ENCODE measurements around the gene CERCAM.
"Not testable (repeated sequence)": the region's sequence is repeated elsewhere in the genome, so short reads cannot be mapped to it uniquely, and the experiment has no call there.

CERCAM gene

DNA sequence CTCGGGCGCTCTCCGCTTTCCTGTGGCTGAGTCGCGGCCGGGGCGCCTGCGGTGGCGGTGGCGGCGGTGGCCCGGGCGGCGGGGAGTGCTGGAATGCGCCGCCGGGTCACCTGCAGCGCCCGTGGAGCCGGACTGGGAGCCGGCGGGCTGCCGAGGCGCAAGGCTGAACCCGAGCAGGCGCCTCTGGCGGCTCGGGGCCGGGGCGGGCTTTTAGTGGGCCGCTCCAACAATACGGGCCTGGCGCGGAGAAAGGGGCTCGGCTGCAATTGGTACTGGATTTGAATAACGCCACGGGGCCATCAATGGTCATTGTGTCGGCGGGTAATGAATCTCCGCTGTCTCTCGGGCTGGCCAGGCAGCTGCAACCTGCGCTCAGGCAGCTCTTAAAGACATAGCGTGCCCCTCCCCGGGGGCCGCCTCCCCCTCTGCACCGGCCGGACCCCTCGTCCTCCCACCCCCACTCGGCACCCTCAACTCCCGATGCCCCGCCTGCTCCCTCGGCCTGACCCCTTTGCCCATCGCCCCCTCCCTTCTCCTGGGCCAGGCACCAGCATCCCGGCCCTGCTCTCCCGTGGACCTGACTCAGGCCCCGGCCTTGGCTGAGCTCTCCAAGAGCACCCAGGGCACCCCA is 27.4 kb upstream of the CERCAM start:
- DNase-seq: no peak

DNA sequence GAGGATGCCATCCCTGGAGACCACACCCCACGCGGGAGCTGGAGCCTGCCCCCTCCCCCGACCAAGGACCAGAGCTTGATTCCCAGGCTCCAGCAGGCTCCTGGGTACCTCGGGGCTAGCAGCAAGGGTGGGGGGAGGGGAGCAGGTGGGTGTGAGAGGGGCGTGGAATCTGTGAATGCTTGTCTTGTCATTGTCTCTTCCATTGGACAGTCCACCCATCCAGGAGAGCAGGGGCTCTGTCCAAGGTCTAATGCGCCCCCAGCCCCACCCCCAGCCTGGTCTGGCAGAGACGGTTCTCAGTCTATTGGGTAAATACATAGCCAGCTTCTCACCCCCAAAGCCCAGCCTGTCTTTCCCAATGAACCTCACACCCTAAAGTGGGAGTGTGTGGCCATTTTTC is 26.7 kb upstream of the CERCAM start:
- DNase-seq: no peak

DNA sequence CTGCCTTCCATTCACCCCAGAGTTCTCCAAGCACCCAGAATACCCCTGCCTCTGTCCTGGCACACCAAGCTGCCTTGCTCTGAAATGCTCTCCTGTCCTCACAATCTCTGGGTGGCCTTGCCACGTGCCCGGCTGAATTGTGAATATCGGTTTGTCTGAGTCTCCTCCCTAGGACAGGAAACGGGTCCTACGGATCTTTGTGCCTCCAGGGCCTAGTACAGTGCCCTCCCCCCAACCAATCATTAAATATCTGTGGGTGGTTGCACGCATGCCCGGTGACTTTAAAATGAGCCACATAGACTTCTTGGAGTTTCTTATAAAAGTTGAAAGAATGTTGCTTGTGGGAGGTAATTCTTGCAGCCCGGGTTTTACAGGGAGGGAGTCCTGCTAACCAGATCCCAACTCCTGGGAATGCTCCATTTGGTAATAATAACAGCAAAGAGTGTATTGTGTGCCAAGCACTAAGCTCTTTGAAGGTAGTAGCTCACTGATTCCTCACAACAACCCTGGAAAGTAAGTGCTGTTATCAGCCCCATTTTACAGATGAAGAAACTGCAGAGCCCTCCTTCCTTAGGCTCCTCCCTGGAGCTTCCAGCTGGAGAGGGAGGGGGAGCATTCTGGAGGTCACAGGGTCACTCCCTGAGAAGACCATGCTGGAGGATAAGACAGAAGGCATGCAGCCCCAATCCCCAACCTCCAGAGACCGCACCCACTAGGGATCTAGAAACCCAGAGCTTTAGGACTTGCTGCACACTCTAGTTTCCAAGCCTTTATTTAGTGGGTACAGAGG is 26.1 kb upstream of the CERCAM start:
- DNase-seq: no peak

DNA sequence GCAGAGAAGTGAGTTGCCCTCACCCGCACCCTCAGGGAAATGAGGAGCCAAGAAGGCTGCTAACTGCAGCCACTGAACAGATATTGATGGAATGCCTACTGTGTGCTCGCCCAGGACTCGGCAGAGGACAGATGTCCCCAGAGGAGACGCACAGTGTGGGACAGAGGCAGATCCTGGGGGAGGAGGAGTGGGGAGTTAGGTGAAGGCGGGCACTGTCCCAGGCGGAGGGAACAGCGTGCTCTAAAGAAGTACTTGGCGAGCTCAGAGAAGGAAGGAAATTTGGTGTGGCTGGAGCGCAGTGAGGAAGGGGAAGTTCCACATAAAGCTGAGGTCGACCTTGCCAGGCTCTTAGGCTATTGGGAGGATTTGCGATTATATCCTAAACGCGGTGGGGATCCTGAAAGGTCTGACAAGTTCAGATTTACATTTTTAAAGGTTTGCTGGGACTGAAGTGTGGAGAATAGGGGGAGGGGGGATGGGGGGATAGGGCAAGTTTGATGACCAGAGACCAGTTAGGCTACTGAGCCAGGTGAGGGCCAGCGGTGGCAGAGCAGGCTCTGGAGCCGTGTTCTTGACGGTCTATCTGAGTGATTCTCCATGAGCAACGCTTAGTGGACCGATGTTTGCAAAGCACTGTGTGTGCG is 23.6 kb upstream of the CERCAM start:
- no peak for DNase-seq

DNA sequence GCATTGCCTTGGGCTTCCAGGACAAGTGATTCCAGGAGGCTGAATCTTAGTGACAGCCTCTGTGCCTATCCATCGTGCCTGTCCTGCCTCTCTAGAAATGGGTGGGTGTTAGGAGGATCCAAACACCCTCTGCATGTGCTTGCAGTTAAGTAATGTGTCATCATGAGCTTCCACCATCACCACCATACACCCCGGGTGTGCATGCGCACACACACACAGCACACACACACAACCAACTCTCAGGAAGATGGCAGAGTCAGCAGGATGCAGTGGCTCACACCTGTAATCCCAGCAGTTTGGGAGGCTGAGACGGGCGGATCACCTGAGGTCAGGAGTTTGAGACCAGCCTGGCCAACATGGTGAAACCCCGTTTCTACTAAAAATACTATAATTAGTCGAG is 22.8 kb upstream of the CERCAM start:
- DNase-seq: no peak

DNA sequence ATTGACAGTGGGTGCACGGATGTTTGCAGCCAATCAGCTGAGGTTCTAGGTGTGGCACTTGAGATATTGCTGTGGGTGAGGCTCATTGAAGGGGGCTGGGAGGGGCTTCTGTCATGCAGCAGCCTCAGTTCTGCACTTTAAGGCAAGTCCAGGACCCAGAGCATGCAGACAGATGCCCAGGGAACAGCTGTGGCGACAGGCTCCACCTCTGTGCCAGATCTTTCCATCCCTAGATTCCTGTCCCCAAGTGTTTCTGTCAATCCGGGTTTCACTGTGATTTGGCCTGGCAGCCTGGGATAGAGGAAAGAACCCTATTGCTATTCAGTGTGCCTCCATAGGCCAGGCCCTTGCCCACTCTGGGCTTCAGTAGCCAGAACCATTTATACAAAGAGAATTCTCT is 20.8 kb upstream of the CERCAM start:
- no peak for DNase-seq

DNA sequence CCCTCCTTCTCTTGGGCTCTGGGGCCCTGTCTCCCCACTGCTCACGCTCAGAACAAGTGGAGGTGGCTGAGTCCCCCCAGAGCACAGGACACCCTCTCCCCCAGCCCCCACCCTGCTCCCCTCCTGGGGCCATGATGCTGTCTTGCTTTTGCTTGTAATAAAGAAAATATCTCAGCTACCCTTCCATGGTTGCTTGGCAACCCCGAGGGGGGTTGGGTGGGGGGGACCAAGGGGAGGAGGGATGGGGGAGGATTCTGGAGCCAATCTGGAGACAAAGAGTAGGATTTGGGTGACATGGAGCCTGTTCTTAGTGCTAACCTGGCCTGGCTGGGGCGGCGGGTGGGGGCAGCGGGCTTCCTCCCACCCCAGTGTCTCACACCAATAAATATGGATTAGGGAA is 16.1 kb upstream of the CERCAM start:
- DNase-seq: no peak

DNA sequence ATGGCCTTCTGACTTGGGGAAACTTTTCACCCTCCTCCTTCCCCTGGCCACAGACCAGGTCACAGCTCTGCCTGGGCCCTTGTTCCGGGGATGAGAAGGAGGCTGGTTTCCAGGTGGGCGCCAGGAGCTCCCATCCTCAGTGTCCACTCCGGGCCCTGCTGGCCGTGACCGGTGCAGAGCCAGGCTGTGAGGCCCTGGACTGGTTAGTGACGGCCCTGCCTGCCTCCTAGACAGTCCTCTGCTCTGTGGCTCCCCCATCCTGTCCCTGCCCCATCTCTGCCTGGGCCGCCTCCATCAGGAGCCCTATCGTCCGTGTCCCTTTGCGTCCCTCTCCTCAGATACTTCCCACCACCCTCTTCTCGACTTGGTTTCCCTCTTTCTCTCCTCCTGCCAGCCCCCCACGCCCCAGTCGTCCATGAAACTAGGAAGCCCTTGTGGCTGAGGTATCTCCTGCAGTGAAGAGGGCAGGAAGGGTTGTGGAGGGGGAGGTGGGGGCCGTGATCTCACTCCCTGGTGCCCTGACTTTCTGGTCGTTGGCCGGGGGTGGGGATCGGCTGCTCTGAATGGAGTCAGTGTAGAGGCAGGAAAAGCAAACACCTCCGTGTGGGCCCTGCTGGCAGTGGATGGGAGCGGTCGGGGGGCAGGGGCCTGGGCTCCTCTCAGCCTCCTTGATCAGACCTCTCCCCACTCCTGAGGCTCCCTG is 15.4 kb upstream of the CERCAM start:
- no peak for DNase-seq

DNA sequence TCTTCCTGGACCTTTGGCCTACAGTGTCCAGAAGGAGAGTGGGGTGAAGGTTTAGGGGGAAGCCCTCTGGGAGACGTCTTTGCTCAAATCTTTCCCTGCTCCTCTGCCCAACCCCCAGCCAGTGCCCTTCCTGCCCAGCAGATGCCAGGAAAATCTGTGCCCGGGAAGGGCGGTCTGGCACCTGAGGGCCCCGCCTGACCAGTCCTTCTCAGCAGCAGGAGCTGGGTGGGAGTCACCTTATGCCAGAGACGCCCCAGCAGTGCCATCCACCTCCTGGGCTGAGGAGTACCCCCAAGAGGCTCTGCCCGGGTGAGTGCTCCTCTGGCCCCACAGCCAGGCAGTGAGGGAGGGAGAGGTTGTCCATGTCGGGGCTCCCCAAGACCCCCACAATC is 14.9 kb upstream of the CERCAM start:
- no peak for DNase-seq

DNA sequence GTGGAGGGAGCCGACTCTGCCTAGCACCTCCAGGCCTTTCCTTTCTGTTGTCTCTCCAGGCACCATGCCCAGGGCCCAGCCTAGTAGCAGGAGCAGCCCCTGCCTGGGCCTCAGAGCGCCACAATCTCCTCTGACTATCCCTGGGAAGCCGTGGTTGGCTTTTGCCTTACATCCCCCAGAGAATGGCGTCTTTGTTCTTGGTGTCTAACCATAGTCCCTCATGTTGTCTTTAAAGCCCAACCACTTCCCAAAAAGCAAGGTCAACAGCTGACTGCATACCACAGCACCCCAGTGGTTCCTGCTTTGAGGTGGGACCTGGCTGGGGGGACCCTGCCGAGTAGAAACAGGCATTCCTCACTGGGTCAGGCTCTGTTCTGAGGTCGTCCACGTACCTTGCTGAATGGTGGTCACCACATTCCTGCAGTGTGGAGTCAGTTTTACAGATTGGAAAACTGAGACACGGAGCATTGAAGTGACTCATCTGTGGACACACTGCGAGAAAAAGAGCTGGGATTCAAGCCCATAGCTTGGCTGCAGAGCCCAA is 13.7 kb upstream of the CERCAM start:
- no peak for DNase-seq

DNA sequence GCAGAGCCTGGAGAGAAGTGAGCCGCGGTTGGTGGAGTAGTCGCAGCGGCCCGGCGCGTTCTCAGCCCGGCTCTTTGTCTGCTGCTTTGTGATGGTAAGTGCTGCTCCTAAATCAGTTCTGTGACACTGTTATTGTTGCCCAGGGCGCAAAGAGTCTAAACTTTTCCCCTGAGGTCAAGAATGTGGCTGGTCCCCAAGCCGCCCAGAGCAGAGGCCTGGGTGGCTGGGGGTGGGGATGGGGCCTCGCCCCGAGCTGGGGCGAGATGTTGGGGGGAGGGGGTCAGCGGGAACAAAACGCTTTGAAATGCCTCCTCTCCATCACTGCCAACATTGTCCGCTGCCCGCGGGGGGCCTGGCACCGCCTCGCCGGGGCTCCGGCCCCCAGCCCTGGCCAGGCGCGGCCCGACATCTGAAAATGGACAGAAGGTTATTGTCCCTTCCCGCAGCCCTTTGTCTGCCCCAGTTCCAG is 11.7 kb upstream of the CERCAM start:
- no peak for DNase-seq

DNA sequence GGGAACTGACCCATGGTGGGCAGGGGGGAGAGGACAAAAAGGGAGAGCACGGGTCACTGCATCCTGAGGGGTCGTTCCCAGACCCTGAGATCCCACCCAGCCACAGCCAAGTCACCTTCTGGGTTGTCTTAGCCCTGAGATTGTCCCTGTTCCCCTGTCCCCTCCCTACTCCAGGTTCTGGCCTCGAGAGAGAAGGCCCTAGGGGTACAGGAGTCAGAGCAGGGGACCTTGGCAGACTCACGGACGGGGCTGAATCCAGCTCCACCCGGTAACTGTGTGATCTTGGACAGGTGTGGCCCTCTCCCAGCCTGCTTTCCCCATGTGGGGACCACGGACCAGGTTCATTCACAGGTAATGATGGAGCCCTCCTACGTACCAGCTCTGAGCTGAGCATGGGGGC is 11.2 kb upstream of the CERCAM start:
- no peak for DNase-seq

DNA sequence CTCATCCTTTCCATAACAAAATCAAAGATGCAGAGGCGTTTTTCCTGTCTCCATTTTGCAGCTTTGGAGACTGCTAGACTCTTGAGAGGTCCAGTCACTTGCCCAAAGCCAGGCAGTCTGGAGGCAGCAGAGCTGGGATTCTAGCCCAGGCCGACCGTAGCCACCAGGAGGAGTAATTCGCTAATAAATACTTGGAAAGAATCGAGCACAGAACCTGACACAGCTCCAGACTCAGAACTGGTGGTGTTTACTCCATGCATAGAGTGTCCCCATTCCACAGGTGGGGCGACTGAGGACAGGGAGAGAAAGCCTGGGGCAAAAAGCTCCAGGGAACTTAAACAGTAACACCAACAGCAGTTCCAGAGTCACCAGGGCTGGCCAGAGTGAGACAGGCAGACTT is 10.7 kb upstream of the CERCAM start:
- DNase-seq: no peak

DNA sequence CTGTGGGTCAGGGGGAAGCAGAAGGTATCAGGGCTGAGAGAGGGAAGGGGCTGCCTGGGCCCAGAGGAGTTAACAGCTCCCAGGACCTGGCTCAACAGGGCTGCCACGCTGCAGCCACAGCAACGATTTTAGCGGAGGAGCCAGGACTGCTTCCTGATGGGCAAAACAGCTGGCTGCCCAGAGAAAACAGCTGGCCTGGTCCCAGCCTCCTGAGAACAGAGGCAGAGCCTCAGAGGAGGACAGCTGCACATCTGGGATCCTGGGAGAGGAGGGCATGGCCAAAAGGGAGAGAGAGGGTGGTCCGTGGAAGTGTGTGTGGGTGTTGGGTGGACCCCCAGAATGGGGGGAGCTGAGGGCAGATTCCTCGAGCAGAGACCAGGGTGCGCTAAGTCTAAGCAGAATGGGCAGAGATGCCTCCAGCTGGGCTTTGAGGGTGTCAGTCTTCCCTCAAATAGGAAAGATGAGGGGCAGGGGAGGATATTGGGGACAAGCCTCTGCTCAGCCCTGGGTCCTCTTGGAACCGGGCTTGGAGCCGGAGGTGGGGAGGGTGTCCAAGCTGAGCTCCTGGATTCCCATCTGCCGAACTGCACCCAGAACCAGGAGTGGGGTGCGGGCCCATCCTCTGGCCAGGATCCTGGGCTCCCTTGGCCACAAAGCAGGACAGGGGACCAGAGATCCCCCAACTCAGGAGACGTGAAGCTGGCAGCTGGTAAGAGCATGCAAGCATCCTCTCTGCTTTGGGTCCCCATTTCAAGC is 9.1 kb upstream of the CERCAM start:
- DNase-seq: no peak

DNA sequence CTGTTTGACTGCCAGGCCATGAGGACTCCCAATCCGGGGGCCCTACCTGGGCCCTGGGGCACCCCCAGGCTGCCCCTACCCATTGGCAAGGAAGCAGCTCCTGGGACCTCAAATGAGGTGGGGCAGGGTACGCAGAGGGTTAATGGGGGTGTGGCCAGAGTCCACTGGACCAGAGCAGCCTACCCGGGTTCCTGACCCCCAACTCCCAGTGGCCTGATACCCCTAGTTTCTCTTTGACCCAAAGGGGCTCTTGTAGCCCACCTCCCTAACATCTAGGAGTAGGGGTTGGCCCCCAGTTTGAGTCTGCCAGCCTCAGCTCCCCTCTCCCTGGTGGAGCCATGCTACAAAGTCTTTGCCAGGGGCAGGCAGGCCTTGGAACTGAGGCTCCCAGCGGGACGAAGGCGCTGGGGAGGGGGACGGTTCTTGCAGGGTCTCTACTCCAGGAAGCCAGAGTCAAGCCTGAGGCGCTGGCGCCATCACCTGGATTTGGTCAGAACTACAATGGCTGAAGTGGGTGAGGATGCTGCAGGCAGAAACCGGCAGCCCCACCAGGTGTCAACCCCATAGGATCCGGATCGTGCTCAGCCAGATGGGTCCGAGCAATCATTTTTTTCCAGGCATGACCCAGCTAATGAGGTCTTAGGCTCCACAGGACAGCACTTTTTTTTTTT is 8.4 kb upstream of the CERCAM start:
- no peak for DNase-seq

DNA sequence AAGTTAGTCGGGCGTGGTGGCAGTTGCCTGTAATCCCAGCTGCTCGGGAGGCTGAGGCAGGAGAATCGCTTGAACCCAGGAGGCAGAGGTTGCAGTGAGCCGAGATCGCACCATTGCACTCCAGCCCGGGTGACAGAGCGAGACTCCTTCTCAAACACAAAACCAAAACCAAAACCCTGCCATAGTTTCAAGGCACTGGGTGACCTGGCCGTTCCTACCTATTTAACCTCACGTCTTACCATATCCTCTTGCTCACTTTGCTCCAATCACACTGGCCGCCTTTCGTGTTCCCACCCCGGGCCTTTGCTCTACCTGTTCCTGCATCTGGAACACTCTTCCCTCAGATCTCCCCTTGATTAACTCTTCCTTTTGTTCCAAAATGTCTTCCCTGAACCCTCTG is 6.9 kb upstream of the CERCAM start:
- DNase-seq: not testable (repeated sequence)

DNA sequence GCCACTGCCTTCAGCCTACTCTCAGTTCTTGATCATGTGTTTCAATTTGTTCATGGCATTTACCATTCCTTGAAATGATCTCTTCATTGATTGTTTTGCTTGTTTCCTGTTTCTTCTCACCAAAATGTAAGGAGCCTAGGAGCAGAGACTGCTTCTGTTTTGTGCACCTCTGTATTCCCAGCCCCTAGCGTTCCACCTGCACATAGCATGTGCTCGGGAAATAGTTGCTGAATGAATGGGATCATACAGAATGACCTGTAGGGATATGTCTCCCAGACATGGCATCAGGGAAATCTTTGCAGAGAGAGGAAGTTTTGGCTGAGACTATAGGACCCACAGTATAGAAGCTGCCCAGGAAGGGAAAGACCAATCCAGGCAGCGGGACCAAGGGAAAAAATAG is 6.2 kb upstream of the CERCAM start:
- no peak for DNase-seq

DNA sequence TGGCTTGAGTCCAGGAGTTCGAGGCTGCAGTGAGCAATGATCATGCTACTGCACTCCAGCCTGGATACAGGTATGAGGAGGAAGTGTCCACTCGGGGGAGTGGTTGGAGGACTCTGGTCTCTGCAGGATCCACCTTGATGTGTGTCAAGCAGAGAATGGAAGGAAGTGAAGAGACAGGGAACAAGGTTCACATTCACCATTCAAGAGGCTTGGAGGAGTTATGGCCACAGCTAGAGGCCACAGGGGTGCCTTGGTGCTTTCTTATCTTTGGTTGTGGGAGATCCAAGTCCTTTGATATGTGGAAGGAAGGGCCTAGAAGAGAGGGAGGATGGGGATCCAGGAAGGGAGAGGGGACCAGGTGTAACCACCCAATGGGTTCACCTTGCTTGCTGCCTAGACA is 5.4 kb upstream of the CERCAM start:
- DNase-seq: no peak

DNA sequence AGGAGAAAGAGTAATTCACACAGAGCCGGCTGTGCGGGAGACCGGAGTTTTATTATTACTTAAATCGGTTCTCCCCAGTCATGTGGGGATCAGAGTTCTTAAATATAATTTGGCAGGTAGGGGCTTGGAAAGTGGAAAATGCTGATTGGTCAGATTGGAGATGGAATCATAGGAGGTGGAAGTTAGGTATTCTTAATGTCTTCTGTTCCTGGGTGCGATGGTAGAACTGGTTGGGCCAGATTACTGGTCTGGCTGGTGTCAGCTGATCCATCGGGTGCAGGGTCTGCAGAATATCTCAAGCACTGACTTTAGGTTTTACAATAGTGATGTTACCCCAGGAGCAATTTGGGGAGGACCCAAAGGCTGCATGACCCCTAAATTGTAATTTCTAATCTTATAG is 4.6 kb upstream of the CERCAM start:
- DNase-seq: no peak

DNA sequence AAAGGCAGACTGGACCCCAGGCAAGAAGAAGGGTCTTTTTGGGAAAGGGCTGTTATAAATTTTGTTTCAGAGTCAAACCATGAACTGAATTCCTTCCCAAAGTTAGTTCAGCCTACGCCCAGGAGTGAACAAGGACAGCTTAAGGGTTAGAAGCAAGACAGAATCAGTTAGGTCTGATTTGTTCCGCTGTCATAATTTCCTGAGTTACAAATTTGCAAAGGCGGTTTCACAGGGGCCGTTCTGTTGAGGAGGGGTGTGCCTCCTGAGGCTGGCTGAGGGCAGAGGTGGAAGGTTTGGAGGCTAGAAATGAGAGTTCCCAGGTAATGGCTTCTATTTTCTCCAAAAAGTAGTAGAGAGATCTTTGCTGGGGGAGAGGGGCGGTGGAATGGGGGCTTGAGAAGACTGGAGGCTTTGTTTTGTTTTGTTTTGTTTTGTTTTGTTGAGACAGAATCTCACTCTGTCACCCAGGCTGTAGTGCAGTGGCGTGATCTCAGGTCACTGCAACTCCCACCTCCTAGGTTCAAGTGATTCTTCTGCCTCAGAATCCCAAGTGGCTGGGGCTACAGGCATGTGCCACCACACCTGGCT is 4.1 kb upstream of the CERCAM start:
- no peak for DNase-seq

DNA sequence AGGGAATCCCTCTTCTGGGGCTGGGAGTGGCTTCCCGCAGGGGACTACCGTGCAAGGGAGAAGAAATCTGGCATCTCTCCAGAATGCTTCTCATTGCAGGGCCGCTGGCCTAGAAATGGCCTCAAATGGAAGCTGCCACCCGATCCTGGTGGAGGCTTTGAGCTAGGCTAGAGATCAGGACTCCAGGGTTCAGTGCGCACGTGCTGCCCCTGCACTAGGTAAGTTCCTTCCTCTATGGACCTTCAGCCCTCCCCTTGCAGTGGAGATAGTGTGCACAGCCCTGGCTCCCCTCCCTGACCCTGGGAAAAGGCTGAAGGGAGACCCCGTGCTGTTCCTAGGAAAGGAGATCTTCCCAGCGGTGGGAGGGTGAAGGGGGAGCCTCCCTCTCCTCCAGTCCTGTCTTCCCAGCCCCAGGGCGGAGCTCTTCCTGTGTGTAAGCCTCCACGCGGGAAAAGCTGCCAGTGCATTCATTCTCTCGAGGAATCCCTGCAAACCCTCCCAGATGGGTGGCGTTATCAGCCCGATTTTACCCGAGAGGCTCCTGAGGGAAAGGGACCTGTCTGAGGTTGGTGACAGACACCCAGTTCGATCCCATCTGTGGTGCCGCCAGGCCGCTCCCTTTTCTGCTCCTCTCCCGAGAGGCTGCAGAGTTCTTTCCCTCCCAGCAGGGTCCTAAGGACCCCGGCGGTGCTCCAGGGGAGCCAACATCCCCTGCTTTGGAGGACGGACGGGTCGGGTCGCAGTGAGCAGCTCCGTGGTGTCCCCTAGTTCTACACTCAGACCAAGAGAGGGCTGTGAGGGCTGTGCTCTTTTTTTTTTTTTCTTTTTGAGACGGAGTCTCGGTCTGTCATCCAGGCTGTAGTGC is 1.4 kb upstream of the CERCAM start:
- no peak for DNase-seq

Data from NCI-H1048 (cell line).